ENCODE results near the gene SLC25A33. TPM values are rescaled to one million over a fixed set of nuclear protein-coding genes. Genes with fewer than 3 reads are reported as not detected.
"Not testable (repeated sequence)": the region's sequence is repeated elsewhere in the genome, so short reads cannot be mapped to it uniquely, and the experiment has no call there.

SLC25A33 gene
- total and polyA plus RNA-seq, 12 donors = 1.9 to 10.3 (median 3.3) TPM

- no peaks in the 10 kb centered on the region for H3K36me3 ChIP-seq (replicated peaks in 1 of 2)
- no peak overlapping the region for H3K27ac ChIP-seq
- no peak for DNase-seq
- no peak for TF ChIP-seq POLR2A (IDR thresholded peaks at IDR 0.05)
- TF ChIP-seq, protein P1, sequence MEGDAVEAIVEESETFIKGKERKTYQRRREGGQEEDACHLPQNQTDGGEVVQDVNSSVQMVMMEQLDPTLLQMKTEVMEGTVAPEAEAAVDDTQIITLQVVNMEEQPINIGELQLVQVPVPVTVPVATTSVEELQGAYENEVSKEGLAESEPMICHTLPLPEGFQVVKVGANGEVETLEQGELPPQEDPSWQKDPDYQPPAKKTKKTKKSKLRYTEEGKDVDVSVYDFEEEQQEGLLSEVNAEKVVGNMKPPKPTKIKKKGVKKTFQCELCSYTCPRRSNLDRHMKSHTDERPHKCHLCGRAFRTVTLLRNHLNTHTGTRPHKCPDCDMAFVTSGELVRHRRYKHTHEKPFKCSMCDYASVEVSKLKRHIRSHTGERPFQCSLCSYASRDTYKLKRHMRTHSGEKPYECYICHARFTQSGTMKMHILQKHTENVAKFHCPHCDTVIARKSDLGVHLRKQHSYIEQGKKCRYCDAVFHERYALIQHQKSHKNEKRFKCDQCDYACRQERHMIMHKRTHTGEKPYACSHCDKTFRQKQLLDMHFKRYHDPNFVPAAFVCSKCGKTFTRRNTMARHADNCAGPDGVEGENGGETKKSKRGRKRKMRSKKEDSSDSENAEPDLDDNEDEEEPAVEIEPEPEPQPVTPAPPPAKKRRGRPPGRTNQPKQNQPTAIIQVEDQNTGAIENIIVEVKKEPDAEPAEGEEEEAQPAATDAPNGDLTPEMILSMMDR (IDR thresholded peaks at IDR 0.05) = no peak
- H3K4me1 ChIP-seq (replicated peaks in 1 of 2) = no peaks in the 10 kb centered on the region
- no peaks in the 10 kb centered on the region for H3K9me3 ChIP-seq (replicated peaks in 1 of 3)
- no peak overlapping the region for H3K4me3 ChIP-seq
- 78 to 87% (median 82%) methylated on average over 18 of the region's 18 CpGs for WGBS, 4 donors
- intact Hi-C loops (cut with DNase I) = no loop called here
- no peaks in the 10 kb centered on the region for H3K27me3 ChIP-seq
Measured at GRCh38 chr1:9503001-9503675, 36.1 kb upstream of the SLC25A33 start.

DNA sequence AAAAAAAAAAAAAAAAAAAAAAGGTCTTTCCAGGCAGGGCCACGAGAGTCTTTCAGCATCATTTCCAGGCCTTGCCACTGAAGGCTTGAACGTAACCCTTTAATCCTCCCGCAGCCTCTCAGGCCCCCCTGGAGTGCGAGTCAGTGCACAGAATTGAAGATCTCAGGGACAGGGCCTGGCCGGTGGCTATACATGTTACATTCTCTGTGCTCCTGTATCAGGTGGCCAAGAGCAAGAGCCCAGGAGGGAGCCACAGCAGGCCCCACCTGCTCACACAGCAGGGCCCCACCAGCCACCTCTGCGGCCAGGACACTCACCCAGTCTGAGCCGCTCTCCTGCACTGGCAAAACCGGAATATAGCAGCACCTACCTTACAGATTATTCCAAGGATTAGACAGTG lies 34.1 kb upstream of the SLC25A33 start:
- Histone ChIP-seq H3K9me3 (replicated peaks in 1 of 3) (no peaks in the 10 kb centered on the region), H3K27ac (no peak overlapping the region), H3K4me1 (replicated peaks in 1 of 2) (no peaks in the 10 kb centered on the region), H3K27me3 (no peaks in the 10 kb centered on the region), H3K36me3 (replicated peaks in 1 of 2) (no peaks in the 10 kb centered on the region), H3K4me3 (no peak overlapping the region)
- intact Hi-C loops (cut with DNase I) = no loop called here
- TF ChIP-seq POLR2A (IDR thresholded peaks at IDR 0.05) = no peak
- TF ChIP-seq, protein P1 (IDR thresholded peaks at IDR 0.05) = no peak
- 84 to 93% (median 87%) methylated on average over 7 to 8 of the region's 8 CpGs for WGBS, 4 donors
- DNase-seq = no peak

DNA sequence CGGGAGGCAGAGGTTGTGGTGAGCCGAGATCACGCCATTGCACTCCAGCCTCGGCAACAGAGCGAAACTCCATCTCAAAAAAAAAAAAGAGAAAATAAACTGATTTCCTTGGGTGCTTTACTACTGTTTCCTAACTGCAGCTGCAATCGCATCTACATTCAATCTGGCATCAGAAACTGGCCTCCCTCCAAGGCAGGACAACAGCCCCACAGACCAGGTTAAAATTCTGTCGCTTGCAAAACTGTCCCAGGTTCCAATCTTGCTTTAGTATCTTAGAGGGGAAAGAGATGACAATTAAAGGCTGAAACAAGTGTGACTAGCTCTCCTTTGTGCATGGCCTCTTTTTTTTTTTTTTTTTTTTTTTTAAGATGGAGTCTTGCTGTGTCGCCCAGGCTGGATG lies 32.4 kb upstream of the SLC25A33 start:
- Histone ChIP-seq H3K4me3 (no peak overlapping the region), H3K36me3 (replicated peaks in 1 of 2) (no peaks in the 10 kb centered on the region), H3K9me3 (replicated peaks in 1 of 3) (no peaks in the 10 kb centered on the region), H3K27me3 (no peaks in the 10 kb centered on the region), H3K4me1 (replicated peaks in 1 of 2) (no peaks in the 10 kb centered on the region), H3K27ac (no peak overlapping the region)
- no peak for DNase-seq
- intact Hi-C loops (cut with DNase I) = no loop called here
- TF ChIP-seq, protein P1 (IDR thresholded peaks at IDR 0.05) = no peak
- no peak for TF ChIP-seq POLR2A (IDR thresholded peaks at IDR 0.05)
- WGBS, 4 donors = 83 to 88% (median 87%) methylated on average over 6 to 8 of the region's 8 CpGs

- TF ChIP-seq POLR2A (IDR thresholded peaks at IDR 0.05) = no peak
- TF ChIP-seq, protein P1 (IDR thresholded peaks at IDR 0.05) = no peak
- no peaks in the 10 kb centered on the region for H3K4me1 ChIP-seq (replicated peaks in 1 of 2)
- no peak overlapping the region for H3K4me3 ChIP-seq
- 86 to 94% (median 94%) methylated on average over 6 of the region's 6 CpGs for WGBS, 4 donors
- H3K36me3 ChIP-seq (replicated peaks in 1 of 2) = no peaks in the 10 kb centered on the region
- no peaks in the 10 kb centered on the region for H3K27me3 ChIP-seq
- H3K9me3 ChIP-seq (replicated peaks in 1 of 3) = no peaks in the 10 kb centered on the region
- no peak for DNase-seq
- no peak overlapping the region for H3K27ac ChIP-seq
- intact Hi-C loops (cut with DNase I) = no loop called here
Measured at GRCh38 chr1:9510130-9510529, 29.1 kb upstream of the SLC25A33 start.

- intact Hi-C loops (cut with DNase I); H3K4me3 ChIP-seq; H3K36me3 ChIP-seq (replicated peaks in 1 of 2); H3K27ac ChIP-seq; H3K4me1 ChIP-seq (replicated peaks in 1 of 2); DNase-seq; H3K27me3 ChIP-seq; H3K9me3 ChIP-seq (replicated peaks in 1 of 3): not testable (repeated sequence)
- 81 to 87% (median 84%) methylated on average over 9 of the region's 9 CpGs for WGBS, 4 donors
Measured at GRCh38 chr1:9515550-9515949, 23.7 kb upstream of the SLC25A33 start.

Measured in adrenal gland (tissue), 12 donors.